Kidney capillary endothelial cell (primary cell): ENCODE data around the gene TCEAL1.
"Not testable (repeated sequence)": the region's sequence is repeated elsewhere in the genome, so short reads cannot be mapped to it uniquely, and the experiment has no call there.

Source experiments
- DNase-seq: peaks from one replicate; pipeline ENCODE4 v3.0.0-alpha.2; 2018; ENCODE audit warnings: low spot score

TCEAL1 gene

GRCh38 chrX:103635436-103635835, 6.7 kb downstream of the TCEAL1 start:
- no peak for DNase-seq

- DNase-seq = no peak
Observed at GRCh38 chrX:103637604-103638338, 9.0 kb downstream of the TCEAL1 start.

- not testable (repeated sequence) for DNase-seq
Observed at GRCh38 chrX:103638479-103639346, 9.9 kb downstream of the TCEAL1 start.

GRCh38 chrX:103640401-103641155, 11.8 kb downstream of the TCEAL1 start:
- DNase-seq = peak; percentile 59

- DNase-seq = no peak
Observed at GRCh38 chrX:103644125-103644524, 15.3 kb downstream of the TCEAL1 start.

- DNase-seq = no peak
Observed at GRCh38 chrX:103647630-103648029, 18.9 kb downstream of the TCEAL1 start.

- DNase-seq = no peak
Observed at GRCh38 chrX:103651151-103651773, 22.5 kb downstream of the TCEAL1 start.

- not testable (repeated sequence) for DNase-seq
Observed at GRCh38 chrX:103655230-103656000, 26.6 kb downstream of the TCEAL1 start.

- DNase-seq = peak; percentile 10
Observed at GRCh38 chrX:103656617-103657016, 27.8 kb downstream of the TCEAL1 start.

- not testable (repeated sequence) for DNase-seq
Observed at GRCh38 chrX:103657066-103657465, 28.3 kb downstream of the TCEAL1 start.

GRCh38 chrX:103658681-103659433, 30.1 kb downstream of the TCEAL1 start:
- no peak for DNase-seq

- DNase-seq = not testable (repeated sequence)
Observed at GRCh38 chrX:103659460-103659859, 30.7 kb downstream of the TCEAL1 start.

GRCh38 chrX:103663981-103664762, 35.4 kb downstream of the TCEAL1 start:
- no peak for DNase-seq

- peak; percentile 8 for DNase-seq
Observed at GRCh38 chrX:103666202-103667107, 37.7 kb downstream of the TCEAL1 start.

GRCh38 chrX:103669745-103670144, 41.0 kb downstream of the TCEAL1 start:
- no peak for DNase-seq

- no peak for DNase-seq
Observed at GRCh38 chrX:103674531-103675454, 46.0 kb downstream of the TCEAL1 start.
